Stimulated activated naive CD8-positive, alpha-beta T cell treated with anti-CD3 and anti-CD28 coated beads, Interleukin-15, amount 100 ng/mL, for 72 hours (primary cell): Measurements from ENCODE around the gene MNX1.

ENCODE experiments used
- ATAC-seq: fragments of 150-1000 bp; cut with Tn5 transposase; 2 replicates; pipeline ENCODE4 v1.10.0; 2021; ENCODE audit warnings: mild to moderate bottlenecking, moderate library complexity
- DNase-seq, 2 donors: peaks; one replicate each; pipeline ENCODE4 v3.0.0; 2021 to 2022
- H3K27ac Mint-ChIP-seq, 2 donors: one replicate each; pipeline ENCODE4 v1.8.0; 2022; ENCODE audit warnings: mild to moderate bottlenecking in 2 of 2, mixed read lengths in 2 of 2, moderate library complexity in 2 of 2
- H3K27me3 Mint-ChIP-seq: one replicate; pipeline ENCODE4 v1.8.0; 2022; ENCODE audit warnings: mixed read lengths
- H3K4me1 Mint-ChIP-seq: one replicate; pipeline ENCODE4 v1.8.0; 2022; ENCODE audit warnings: mild to moderate bottlenecking, mixed read lengths
- H3K4me3 Mint-ChIP-seq, 2 donors: one replicate each; pipeline ENCODE4 v1.8.0; 2022; ENCODE audit warnings: mild to moderate bottlenecking in 2 of 2, mixed read lengths in 2 of 2, moderate library complexity in 1 of 2
- H3K9me3 Mint-ChIP-seq, 2 donors: one replicate each; pipeline ENCODE4 v1.8.0; 2022; ENCODE audit warnings: mixed read lengths in 2 of 2

The MNX1 gene

DNA sequence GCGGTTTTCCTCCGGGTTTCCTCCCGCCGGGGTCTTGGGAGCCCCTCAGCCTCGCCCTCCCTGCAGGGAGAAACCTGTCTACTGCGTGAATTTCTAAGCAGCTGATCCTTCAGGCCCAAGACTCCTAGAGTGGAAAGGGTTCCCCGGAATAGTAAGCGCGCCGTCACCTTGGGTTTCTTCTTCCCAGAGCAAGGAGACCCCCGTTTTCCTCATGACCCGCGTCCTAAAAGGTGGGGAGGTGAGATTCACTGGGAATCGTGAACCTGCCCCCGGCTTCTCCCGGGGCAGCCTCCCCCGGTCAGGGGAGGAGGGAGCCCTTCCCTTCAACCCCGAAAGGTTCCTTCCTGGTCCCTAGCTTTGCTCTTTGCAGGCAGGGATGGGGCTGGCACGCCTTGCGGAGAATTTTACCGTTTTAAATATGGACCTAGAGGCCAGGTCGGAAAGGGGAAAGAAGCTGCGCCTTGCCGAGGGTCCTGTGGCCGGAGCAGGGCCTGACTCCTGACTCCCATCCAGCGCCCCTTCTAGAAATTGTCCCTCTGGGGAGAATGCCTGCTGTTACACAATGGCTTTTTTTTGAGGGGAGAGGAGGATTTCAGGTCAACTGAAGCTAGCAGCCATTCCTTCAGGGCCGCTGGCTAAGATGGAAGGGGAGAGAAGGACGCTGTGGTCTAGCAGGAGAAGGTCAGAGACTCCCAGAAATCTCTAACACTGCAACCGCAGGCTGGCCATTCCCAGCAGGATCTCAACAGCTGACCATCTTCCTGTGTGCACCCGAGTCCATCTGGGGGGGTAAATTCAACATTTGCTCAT, 11.6 kb upstream of the MNX1 start:
- Mint-ChIP-seq H3K4me3 (no peak overlapping the region), H3K9me3 (no peaks in the 10 kb centered on the region)

DNA sequence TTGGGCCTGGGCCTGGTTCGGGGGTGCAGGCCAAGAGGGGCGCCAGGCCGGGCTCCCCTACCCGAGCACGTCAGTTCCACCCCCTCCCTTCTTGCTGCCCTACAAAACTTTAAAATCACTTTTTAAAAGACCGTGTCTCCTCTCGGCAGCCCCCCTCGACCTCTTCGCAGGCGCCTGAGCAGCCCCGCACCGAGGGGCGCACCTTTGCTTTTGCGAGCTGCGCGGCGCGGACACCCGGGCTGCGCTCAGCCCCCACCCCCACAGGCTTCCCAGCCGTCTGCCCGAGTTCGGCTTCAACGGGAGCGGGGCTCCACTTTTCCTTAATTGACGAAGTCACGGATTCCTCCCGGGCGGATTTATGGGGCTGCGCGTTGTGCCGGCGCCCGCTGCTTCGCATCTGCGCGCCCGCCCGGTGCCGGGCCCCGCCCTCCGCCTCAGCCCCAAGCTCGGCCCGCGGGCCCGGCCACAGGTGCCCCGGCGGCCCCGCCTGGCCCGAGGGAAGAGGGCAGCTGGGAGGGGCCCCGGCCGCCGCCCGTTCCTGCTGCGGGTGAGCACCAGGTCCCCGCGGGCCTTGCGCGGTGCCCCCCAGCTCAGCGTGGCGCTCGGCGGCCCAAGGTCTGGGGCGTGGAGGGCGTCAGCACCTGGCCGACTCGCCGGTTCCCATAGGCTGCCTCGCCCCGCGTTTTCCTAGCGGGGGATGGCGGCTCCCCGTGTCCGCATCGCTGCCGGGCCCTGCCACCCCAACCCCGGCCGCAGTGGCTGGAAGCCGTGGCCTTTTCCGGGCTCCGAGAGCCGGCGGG, 10.8 kb upstream of the MNX1 start:
- no peaks in the 10 kb centered on the region for H3K9me3 Mint-ChIP-seq
- H3K27me3 Mint-ChIP-seq: peaks cover 99% of the 10 kb centered on the region
- H3K4me1 Mint-ChIP-seq: peaks cover 43% of the 10 kb centered on the region
- H3K4me3 Mint-ChIP-seq: peak overlapping the region in 1 of 2 donors; percentile 18
- no peak for DNase-seq
- H3K27ac Mint-ChIP-seq: no peak overlapping the region
- no peak for ATAC-seq

More for the DNA sequence above, 11.6 kb upstream of the MNX1 start:
- no peak overlapping the region for H3K27ac Mint-ChIP-seq
- DNase-seq (no peak), ATAC-seq (no peak)
- peaks cover 99% of the 10 kb centered on the region for H3K27me3 Mint-ChIP-seq
- H3K4me1 Mint-ChIP-seq: peaks cover 35% of the 10 kb centered on the region

DNA sequence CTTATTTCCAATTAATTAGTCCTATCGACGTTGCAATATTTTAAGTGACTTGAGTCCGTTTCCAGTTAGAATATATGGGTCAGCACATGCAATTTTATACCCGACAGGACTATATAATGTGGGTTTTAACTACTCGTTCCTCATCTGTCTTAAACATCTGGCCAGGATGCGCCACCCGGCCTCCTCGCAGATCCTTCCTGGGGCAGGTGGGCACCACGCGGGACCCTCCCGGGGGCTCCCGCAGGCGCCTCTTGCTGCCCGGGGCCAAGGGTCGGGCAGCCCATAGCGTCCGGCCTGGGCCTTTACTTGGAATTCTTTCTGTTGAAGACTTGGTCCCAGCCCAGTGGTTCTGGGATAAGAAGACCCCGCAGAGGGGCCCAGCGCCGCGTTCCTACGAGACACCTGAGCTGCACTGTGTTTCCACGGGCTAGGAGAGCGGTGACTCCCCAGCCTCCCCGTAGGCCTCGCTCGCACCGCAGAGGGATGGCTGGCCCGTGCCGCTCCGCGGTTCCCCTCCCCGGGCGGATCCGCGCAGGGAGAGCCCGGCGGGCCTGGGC, 10.1 kb upstream of the MNX1 start:
- Mint-ChIP-seq H3K27ac (no peak overlapping the region), H3K4me1 (peaks cover 50% of the 10 kb centered on the region), H3K4me3 (no peak overlapping the region), H3K27me3 (peaks cover 99% of the 10 kb centered on the region), H3K9me3 (no peaks in the 10 kb centered on the region)
- DNase-seq (no peak), ATAC-seq (no peak)

DNA sequence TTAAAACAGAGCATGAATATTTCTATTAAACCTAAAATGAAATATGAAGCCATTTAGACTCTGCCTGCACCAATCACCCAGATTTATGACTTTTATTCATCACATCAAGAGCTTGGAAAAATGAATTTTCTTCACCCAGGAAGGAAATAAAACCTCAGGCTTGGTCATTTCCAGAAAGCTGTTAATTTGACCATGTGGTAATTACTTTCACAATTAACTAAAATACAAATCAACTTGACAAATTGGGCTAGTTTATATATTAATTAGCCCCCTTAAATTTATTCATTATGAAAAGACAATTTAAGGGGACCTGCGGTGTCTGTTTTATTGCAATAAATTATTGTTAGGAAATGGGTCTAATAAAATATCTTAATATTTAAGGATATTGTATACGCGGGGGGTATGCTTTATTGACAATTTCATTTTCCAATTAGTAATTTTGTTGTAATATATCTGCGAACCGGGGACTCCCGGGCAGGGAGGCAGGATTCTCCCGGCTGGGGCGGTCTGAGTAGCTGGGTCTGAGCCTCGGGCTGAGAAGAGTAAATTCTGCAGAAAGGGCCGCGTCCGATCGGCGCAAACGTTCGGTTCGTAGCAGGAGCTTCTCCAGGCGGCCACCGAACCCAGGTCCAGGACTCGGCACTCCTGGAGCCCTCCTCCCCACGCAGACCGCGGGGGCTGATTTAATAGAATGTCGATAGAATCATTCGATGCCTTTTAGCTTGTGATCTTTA, 9.4 kb upstream of the MNX1 start:
- Mint-ChIP-seq H3K27ac (peak overlapping the region in 1 of 2 donors; percentile 42), H3K4me3 (peak overlapping the region in 1 of 2 donors; percentile 83), H3K27me3 (peaks cover 99% of the 10 kb centered on the region), H3K9me3 (no peaks in the 10 kb centered on the region), H3K4me1 (peaks cover 57% of the 10 kb centered on the region)
- ATAC-seq (no peak), DNase-seq (no peak)

DNA sequence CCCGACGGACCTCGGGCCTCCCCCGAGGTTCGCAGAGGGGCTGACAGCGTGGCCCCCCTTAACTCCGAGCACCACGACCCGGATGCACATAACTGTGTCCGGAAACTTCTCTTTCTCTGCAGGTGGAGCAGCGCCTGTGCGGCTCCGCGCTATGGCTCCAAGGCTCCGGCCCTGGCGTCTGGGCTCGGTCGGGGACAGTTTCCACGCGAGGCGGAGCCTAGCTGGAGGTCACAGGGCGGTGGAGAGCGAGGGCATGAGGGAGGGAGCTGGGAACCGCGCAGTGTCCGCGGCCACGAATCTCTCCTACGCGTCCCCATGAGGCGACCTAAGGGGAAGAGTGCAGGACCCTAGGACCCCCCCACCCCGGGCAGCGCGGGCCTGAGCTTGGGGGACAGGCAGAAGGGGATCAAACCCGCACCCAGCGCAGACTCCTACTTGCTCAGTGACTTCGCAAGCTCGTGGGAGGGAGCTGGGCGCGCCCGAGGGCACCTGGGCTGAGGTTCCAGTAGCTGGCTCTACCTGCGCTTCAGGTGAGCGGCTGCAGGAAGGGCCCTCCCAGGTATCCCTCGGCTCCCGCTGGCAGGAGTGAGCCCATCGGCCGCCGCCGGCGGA, 8.6 kb upstream of the MNX1 start:
- H3K27me3 Mint-ChIP-seq: peaks cover 99% of the 10 kb centered on the region
- H3K9me3 Mint-ChIP-seq: no peaks in the 10 kb centered on the region
- peak overlapping the region in 1 of 2 donors; percentile 78 for H3K27ac Mint-ChIP-seq
- peaks cover 65% of the 10 kb centered on the region for H3K4me1 Mint-ChIP-seq
- H3K4me3 Mint-ChIP-seq: peak overlapping the region; percentile 78 to 83
- no peak for ATAC-seq
- no peak for DNase-seq

DNA sequence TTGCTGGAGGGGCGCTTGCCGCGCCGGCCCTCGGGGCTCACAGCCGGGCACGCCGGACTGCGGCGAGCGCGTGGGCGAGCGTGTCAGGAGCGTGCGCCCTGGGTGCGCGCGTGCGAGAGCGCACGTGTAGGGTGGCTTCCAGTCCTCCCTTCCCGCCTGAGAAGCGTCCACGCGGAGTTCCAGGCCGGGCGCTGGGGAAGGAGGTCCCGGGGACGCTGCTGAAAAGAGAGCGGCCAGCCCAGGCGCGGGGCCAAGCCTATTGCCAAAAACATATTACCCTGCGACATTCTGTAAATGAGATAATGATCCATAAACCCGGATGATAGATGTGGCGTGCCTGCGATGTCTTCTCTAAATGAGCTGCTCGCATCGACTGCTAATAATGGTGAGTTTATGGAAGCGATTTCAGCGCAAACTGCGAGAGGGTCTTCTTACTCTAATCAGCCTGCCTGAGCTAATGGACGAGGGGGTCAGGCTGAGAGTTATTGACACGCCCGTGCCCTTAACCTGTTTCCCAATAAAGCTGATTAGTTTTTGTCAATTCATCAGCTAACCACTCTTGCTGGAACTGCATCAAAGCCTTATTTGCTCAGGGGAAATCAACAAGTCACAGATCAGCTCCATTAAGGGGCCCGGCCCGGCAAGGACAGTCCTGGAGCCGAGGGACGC, 8.0 kb upstream of the MNX1 start:
- ATAC-seq (no peak), DNase-seq (no peak)
- Mint-ChIP-seq H3K9me3 (no peaks in the 10 kb centered on the region), H3K27me3 (peaks cover 99% of the 10 kb centered on the region), H3K4me1 (peaks cover 70% of the 10 kb centered on the region), H3K4me3 (peak overlapping the region; percentile 78 to 83), H3K27ac (no peak overlapping the region)

DNA sequence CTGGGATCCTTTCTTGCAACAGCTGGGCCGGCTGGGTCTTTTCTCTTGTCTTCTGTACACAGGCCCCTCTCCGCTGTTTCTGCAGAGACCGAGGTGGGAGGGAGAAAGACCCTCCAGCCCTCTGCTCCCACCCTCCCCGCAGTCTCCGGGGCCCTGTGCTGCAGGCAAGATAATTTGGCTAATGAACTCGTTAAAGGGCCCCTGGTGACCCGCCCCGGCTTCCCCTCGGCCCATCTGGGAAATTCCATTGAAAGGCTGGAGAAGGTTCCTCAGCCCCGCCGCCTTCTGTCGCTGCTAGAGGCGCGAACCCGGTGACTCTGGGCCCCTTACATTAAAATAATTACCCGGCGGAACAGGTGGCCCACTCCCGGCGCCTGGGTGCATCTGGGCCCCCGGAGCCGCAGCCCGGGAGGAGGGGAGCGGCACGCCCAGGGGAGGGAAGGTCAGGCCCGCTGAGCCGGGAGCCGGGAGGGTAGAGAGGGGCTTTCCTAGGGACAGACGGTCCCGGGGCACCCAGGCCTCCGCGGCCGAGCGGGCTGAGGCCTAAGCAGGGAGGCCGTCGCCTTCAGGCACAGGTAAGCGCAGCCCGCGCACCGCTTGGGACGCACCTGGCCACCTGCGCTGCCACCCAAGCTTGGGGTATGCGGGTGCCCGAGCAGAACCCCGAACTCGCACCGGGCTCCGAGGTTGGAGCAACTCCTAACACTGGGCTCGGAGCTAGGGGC, 7.3 kb upstream of the MNX1 start:
- H3K27me3 Mint-ChIP-seq: peaks cover 99% of the 10 kb centered on the region
- no peak for DNase-seq
- H3K4me1 Mint-ChIP-seq: peaks cover 68% of the 10 kb centered on the region
- no peak overlapping the region for H3K27ac Mint-ChIP-seq
- ATAC-seq: no peak
- H3K4me3 Mint-ChIP-seq: peak overlapping the region in 1 of 2 donors; percentile 83
- H3K9me3 Mint-ChIP-seq: no peaks in the 10 kb centered on the region

DNA sequence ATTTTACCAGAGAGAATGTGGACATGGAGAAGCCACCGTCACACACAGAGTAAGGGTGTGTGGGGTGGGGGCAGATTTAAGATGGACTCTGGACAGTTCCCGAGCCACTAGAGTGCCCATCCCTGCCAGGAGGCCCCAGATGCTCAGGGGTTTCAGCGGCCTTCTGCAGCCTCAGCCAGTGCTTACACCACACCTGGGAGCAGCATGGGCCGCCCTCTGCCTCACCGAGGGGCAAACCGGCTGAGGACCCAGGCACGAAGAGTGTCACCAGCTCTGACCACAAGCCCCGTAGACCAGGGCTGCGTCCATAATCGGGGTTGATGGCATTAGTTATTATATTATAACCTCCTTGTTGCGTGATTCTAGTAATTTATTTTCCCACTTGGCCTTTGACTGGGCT, 6.7 kb upstream of the MNX1 start:
- peaks cover 66% of the 10 kb centered on the region for H3K4me1 Mint-ChIP-seq
- H3K4me3 Mint-ChIP-seq: peak overlapping the region in 1 of 2 donors; percentile 83
- DNase-seq (no peak), ATAC-seq (peak; percentile 3)
- no peak overlapping the region for H3K27ac Mint-ChIP-seq
- peaks cover 99% of the 10 kb centered on the region for H3K27me3 Mint-ChIP-seq
- no peaks in the 10 kb centered on the region for H3K9me3 Mint-ChIP-seq

DNA sequence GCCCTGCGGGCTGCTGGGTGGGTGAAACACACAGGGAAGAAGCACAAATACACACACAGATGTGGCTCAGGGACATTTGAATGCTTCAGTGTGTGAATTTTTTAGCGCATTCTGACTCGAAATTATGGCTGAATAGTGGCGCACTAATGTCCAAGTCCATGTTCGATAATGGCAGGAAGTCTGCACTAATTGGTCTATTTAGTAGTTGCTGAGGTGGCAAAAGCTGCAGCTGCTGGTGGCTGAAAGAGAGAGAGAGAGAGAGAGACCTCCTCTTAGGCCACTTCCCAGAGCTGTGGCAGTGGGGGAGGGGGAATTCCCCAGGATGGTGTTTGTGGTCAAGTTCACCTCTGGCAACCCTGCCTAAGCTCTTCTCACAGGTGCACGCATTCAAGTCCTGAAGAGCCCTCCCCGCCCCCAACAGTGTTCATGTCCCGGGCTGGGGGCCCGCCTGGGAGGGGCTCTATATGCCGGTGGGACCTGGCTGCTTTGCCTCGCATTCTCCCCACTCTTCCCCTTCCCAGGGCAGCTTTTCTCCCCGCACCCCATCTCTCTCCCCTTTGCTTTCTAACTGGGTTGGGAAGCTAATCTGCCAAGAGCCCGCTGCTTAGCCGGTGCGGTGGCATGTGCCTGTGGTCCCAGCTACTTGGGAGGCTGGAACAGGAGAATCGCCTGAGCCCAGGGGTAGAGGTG, 6.0 kb upstream of the MNX1 start:
- H3K27ac Mint-ChIP-seq: no peak overlapping the region
- peaks cover 99% of the 10 kb centered on the region for H3K27me3 Mint-ChIP-seq
- peaks cover 71% of the 10 kb centered on the region for H3K4me1 Mint-ChIP-seq
- peak; percentile 90 for ATAC-seq
- peak; percentile 61 to 87 for DNase-seq
- H3K4me3 Mint-ChIP-seq: peak overlapping the region; percentile 45 to 83
- no peaks in the 10 kb centered on the region for H3K9me3 Mint-ChIP-seq

DNA sequence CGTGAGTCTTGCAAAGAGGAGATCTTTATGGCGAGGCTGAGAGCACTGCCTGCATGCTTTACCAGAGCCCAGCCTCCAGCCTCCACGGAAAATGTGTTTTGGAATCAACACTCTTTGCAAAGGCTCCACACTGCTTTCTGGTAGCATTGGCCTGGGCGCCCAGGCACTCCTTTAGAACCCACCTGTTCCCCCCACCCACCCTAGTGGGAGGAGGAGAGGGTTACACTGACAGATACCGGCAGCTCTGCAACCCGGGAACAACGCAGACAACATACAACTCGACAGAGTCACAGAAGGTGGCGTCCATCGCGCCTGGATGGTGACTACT, 5.5 kb upstream of the MNX1 start:
- Mint-ChIP-seq H3K9me3 (no peaks in the 10 kb centered on the region), H3K27ac (no peak overlapping the region), H3K27me3 (peaks cover 99% of the 10 kb centered on the region), H3K4me3 (peak overlapping the region in 1 of 2 donors; percentile 83), H3K4me1 (peaks cover 76% of the 10 kb centered on the region)
- DNase-seq (no peak), ATAC-seq (no peak)

DNA sequence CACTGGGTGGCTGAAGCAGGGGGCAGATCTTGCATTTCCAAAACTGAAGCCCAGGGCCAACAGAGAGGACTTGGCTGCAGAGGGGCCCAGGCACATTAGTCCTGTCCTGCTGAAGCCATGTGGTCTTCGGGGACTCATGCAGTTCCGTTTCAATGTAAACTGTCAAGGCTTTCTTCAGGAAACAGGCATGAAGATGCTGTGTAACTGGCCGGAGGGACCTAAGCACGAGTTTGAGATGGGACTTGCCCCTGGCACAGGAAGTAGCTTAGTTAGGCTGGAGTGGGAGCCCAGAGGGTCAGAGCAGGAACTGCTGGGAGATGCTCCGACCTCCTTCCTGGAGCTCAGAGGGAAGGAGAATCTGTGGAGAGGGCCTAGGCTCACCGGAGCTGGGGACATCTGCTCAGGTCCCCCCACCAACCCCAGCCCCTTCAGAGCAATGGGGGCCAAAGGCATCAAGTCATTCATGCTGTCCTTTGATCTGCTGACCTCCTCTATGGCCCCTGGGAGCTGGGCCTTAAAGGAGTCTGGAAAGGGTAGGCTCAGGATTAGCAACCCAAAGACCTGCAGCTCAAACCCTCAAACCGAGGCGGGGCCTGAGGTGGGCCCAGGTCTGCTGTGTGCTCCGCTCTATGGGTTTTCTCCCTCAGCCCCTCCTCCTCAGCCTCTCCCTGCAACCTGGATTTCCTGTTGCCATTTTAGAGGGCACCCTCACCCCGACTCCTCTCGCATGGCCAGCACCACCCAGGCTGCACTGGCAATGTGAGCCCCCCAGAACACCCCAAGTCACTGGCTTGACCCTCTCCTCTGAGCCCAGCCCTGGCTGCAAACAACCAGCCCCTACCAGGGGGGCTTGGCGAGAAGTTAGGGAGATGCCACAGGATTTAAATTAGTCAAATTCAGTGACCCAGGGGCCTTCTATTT, 4.4 kb upstream of the MNX1 start:
- peaks cover 72% of the 10 kb centered on the region for H3K4me1 Mint-ChIP-seq
- no peak overlapping the region for H3K4me3 Mint-ChIP-seq
- no peak overlapping the region for H3K27ac Mint-ChIP-seq
- ATAC-seq: no peak
- no peak for DNase-seq
- peaks cover 92% of the 10 kb centered on the region for H3K27me3 Mint-ChIP-seq
- no peaks in the 10 kb centered on the region for H3K9me3 Mint-ChIP-seq

DNA sequence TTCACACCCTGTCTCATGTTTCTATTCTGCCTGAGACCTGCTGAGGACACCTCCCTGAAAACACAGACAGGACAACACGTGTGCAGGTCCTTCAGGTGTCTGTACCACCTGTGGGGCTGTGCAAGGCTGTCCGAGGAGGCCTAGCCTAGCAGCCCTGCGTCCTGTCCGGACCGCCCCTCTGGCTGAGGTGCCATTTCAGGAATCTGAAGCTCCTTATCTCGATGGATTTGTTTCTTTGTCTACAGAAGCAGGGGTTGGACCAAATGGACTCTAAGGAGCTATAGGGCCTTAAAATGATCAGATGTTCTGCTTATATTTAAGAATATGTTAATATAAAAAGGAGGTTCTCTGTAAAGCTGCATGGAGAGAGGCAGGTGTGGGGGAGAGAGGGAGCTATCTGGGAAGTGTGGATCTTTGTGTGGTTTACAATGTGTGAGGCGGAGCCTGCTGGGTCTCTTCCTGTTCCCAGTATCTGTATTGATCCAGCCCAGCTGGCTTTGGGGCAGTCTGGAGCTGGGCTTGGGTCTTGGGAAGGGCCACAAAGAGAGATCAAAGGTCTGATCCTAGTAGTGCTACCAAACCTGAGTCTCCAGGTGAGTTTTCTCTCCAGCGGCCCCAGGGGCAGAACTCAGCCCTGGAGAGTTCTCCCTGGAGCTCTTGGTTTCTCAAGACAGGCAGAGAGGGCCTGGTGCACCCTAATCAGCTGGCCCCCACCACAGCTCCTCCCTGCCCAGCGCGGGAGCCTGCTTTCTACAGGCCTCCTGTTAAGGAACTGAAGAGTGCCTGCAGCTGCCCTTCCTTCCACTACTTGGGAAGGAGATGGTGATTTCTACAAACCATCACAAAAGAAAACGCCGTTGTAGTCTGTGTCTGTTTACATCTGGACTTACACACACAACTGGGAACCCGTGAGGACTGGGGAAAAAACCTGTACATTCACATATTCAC, 3.4 kb upstream of the MNX1 start:
- H3K4me1 Mint-ChIP-seq: peaks cover 77% of the 10 kb centered on the region
- no peak overlapping the region for H3K4me3 Mint-ChIP-seq
- H3K9me3 Mint-ChIP-seq: no peaks in the 10 kb centered on the region
- H3K27me3 Mint-ChIP-seq: peaks cover 92% of the 10 kb centered on the region
- ATAC-seq (no peak), DNase-seq (no peak)
- no peak overlapping the region for H3K27ac Mint-ChIP-seq
